LNCaP clone FGC (cell line): ENCODE measurements around the gene CNPY2.
"Not testable (repeated sequence)": the region's sequence is repeated elsewhere in the genome, so short reads cannot be mapped to it uniquely, and the experiment has no call there.

ENCODE experiments used
- DNase-seq: peaks from one replicate; pipeline ENCODE4 v3.0.0-alpha.2; 2011; ENCODE audit warnings: low read depth
- H3K4me3 ChIP-seq: 2 replicates; pipeline ENCODE4 v1.5.1; 2011; ENCODE audit warnings: mild to moderate bottlenecking, low read depth, low read length, control low read depth
- CTCF ChIP-seq: IDR thresholded peaks from 2 replicates; pipeline ENCODE4 v1.5.1; 2012; ENCODE audit warnings: mild to moderate bottlenecking; ENCODE audit not compliant: control insufficient read depth, insufficient read depth; ENCODE audit errors: extremely low read depth

Gene CNPY2

GRCh38 chr12:56338308-56339157 lies 22.7 kb upstream of the CNPY2 start, which contains the start of gene IL23A:
Gene IL23A, plus strand, starts transcription at chr12:56338884. Its CDS starts 161 bp downstream, at chr12:56339045.
- no peak within 1 kb of the TSS for H3K4me3 ChIP-seq
- DNase-seq, result no peak
- TF ChIP-seq CTCF, result no peak

GRCh38 chr12:56337753-56338251 lies 22.0 kb upstream of the CNPY2 start:
- no peak for TF ChIP-seq CTCF
- no peak overlapping the region for H3K4me3 ChIP-seq
- DNase-seq, result no peak

GRCh38 chr12:56336361-56337167 lies 20.8 kb upstream of the CNPY2 start:
- no peak for DNase-seq
- no peak for TF ChIP-seq CTCF
- H3K4me3 ChIP-seq, result no peak overlapping the region

GRCh38 chr12:56335527-56335926 lies 19.7 kb upstream of the CNPY2 start:
- not testable (repeated sequence) for DNase-seq, H3K4me3 ChIP-seq

- H3K4me3 ChIP-seq, result peak overlapping the region; percentile 95
- no peak for DNase-seq
- TF ChIP-seq CTCF, result no peak
Observed at GRCh38 chr12:56334490-56334793, 18.7 kb upstream of the CNPY2 start.

GRCh38 chr12:56333679-56334489 lies 18.1 kb upstream of the CNPY2 start, which contains the start of gene PAN2:
Gene PAN2, minus strand, starts transcription at chr12:56334000. Its CDS starts 906 bp downstream, at chr12:56333094.
- TF ChIP-seq CTCF, result peak; percentile 27; the same call in 1 of the 2 replicates
- peak within 1 kb of the TSS; percentile 95 for H3K4me3 ChIP-seq
- peak; percentile 95 for DNase-seq
